ENCODE measurements around the gene NSUN6.

- TF ChIP-seq CTCF (IDR thresholded peaks at IDR 0.05) (no peak), E2F5 (CRISPR knock-in tag; IDR thresholded peaks at IDR 0.05) (no peak), USF1 (CRISPR knock-in tag; IDR thresholded peaks at IDR 0.05) (no peak), PREB (CRISPR knock-in tag; IDR thresholded peaks at IDR 0.05; ENCODE audit: borderline replicate concordance) (no peak), GTF2I (CRISPR knock-in tag; conservative IDR thresholded peaks at IDR 0.05) (no peak), HMGXB4 (CRISPR knock-in tag; IDR thresholded peaks at IDR 0.05) (no peak), SMAD3 (CRISPR knock-in tag; IDR thresholded peaks at IDR 0.05; ENCODE audit: borderline replicate concordance) (no peak), ATF3 (CRISPR knock-in tag; conservative IDR thresholded peaks at IDR 0.05) (no peak), NR2C2 (CRISPR knock-in tag; IDR thresholded peaks at IDR 0.05) (no peak), MAX (CRISPR knock-in tag; IDR thresholded peaks at IDR 0.05) (no peak)
Measured at GRCh38 chr10:18647151-18647550, 4.2 kb downstream of the NSUN6 start.

All from WTC11 (cell line).